D721Med (cell line): ENCODE measurements around the gene ARMC10.
"Not testable (repeated sequence)": the region's sequence is repeated elsewhere in the genome, so short reads cannot be mapped to it uniquely, and the experiment has no call there.

Source experiments
- DNase-seq: peaks from one replicate; pipeline ENCODE4 v3.0.0; 2011; ENCODE audit warnings: low spot score; ENCODE audit not compliant: insufficient read length
- FAIRE-seq: peaks from 2 replicates; lab custom pipeline; 2011; peaks lifted over from hg19 to GRCh38; lab: Jason Lieb, UNC
- CTCF ChIP-seq: IDR thresholded peaks from 2 replicates; pipeline ENCODE4 v1.5.1; 2012; ENCODE audit warnings: mild to moderate bottlenecking, control low read depth; ENCODE audit not compliant: insufficient read depth; ENCODE audit errors: missing control alignments

The ARMC10 gene

DNA sequence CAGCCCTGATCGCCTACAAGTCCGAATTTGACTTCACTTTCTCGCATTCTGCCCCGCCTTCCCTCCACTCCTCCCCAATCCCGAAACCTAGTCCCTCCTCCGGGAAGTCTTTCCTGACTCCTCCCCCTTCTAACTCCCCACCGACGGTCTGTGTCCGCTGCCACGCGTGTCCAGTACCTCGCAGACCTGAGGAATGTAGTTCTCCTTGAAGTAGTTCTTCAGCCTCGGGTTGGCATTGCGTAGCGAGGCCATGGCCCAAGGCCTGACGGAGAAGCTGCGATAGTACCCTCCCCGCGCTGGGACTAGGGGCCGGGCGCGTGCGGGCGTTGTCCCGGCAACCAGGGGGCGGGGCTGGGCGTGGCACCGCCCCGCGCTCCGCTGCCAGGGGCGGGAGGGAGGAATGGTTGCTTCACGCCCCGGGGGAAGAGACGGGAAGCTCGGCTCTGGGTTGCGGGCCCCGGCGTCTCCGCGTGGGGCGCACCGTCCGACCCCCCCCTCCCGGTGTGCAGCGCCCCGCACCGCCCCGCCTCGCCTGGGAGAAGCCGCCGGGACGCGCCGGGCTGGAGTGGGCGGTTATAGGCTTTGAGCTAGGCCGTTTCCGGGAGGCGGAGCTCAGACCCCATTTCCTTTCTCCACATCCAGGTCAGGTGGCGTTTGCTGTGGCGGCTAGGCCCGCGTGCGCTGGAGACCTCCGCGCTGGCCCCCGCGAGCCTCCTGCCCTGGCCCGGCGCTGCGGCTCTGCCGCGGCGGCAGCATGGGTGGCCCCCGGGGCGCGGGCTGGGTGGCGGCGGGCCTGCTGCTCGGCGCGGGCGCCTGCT is at the start of gene ARMC10, which contains the start of gene FBXL13:
ARMC10 (plus strand) TSS at position 622 of the 818 bp plus-strand sequence; CDS start at position 755, 133 bp downstream.
FBXL13 (minus strand) TSS at position 278 of the 818 bp plus-strand sequence.
- FAIRE-seq: no peak
- TF ChIP-seq CTCF: no peak
- DNase-seq: peak; percentile 45

GRCh38 chr7:103025341-103025740 is 49.6 kb upstream of the ARMC10 start:
- no peak for FAIRE-seq
- TF ChIP-seq CTCF: no peak
- DNase-seq: no peak

DNA sequence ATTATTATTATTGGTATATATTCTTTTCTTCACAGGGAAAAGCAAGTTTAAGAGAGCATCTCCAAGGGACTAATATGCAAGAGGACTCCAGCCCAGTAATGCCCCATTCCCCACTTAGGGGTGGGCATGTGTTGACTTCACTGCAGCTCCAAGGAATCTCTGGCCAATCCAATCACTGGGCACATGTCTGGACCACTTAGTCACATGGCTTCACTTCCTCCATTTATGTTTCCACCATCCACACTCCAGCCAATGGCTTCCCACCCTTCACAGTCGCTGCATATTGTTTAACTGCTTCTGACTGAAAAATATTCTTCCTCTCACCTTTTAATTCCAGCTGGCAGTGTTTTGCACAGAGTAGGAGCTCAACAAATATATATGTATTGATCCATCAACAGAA is 43.9 kb upstream of the ARMC10 start:
- DNase-seq (no peak), FAIRE-seq (no peak)
- no peak for TF ChIP-seq CTCF

- FAIRE-seq (no peak), DNase-seq (no peak)
- no peak for TF ChIP-seq CTCF
These were observed 43.2 kb upstream of the ARMC10 start for GRCh38 chr7:103031781-103032180.

GRCh38 chr7:103034318-103034717 is 40.6 kb upstream of the ARMC10 start:
- FAIRE-seq, DNase-seq: not testable (repeated sequence)

GRCh38 chr7:103037476-103037822 is 37.5 kb upstream of the ARMC10 start:
- DNase-seq: no peak
- no peak for FAIRE-seq
- no peak for TF ChIP-seq CTCF

GRCh38 chr7:103037823-103038739 is 36.9 kb upstream of the ARMC10 start:
- DNase-seq, FAIRE-seq: not testable (repeated sequence)

DNA sequence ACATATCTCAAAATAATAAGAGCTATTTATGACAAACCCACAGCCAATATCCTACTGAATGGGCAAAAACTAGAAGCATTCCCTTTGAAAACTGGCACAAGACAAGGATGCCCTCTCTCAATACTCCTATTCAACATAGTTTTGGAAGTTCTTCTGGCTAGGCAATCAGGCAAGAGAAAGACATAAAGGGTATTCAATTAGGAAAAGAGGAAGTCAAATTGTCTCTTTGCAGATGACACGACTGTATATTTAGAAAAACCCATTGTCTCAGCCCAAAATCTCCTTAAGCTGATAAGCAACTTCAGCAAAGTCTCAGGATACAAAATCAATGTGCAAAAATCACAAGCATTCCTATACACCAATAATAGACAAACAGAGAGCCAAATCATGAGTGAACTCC is 33.1 kb upstream of the ARMC10 start:
- not testable (repeated sequence) for DNase-seq, FAIRE-seq
